Measurements from ENCODE around the gene IPPK.
"Not testable (repeated sequence)": the region's sequence is repeated elsewhere in the genome, so short reads cannot be mapped to it uniquely, and the experiment has no call there.

IPPK gene

GRCh38 chr9:92592946-92593861 is 76.7 kb downstream of the IPPK start:
- Mint-ChIP-seq H3K9me3 (no peaks in the 10 kb centered on the region), H3K4me1 (no peaks in the 10 kb centered on the region), H3K4me3 (no peak overlapping the region), H3K27ac (peak overlapping the region in 1 of 2 donors; percentile 42), H3K27me3 (no peaks in the 10 kb centered on the region)
- ATAC-seq (peak; percentile 28), DNase-seq (no peak)

GRCh38 chr9:92592537-92592936 is 77.4 kb downstream of the IPPK start:
- DNase-seq, result no peak
- peak; percentile 80 for ATAC-seq
- H3K4me1 Mint-ChIP-seq, result no peaks in the 10 kb centered on the region
- H3K4me3 Mint-ChIP-seq, result no peak overlapping the region
- no peak overlapping the region for H3K27ac Mint-ChIP-seq
- H3K27me3 Mint-ChIP-seq, result no peaks in the 10 kb centered on the region
- no peaks in the 10 kb centered on the region for H3K9me3 Mint-ChIP-seq

GRCh38 chr9:92590377-92590776 is 79.6 kb downstream of the IPPK start:
- H3K4me1 Mint-ChIP-seq, result no peaks in the 10 kb centered on the region
- H3K27me3 Mint-ChIP-seq, result no peaks in the 10 kb centered on the region
- H3K4me3 Mint-ChIP-seq, result no peak overlapping the region
- no peak overlapping the region for H3K27ac Mint-ChIP-seq
- ATAC-seq (no peak), DNase-seq (no peak)
- peaks cover 0 to 14% of the 10 kb centered on the region in 2 donors for H3K9me3 Mint-ChIP-seq

DNA sequence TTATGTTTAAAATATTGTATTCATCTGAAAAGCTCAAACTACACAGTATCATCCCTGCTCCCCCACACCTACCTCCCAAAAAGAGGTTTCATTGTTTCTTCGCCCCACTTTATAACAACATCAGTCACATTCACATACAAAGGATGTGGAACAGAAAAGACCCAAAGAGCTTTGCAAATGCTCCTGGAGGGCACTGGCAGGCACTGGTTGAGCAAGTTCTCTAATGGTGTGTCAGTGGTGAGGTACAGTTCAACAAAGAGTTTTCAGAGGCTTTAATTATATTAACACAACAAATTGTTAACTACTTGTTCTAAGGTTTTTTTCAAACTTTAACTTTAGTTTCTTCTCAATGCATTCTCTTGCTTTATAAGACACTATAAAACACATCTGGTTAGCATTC is 80.0 kb downstream of the IPPK start:
- ATAC-seq (no peak), DNase-seq (no peak)
- no peak overlapping the region for H3K4me3 Mint-ChIP-seq
- no peaks in the 10 kb centered on the region for H3K4me1 Mint-ChIP-seq
- H3K9me3 Mint-ChIP-seq, result peaks cover 0 to 14% of the 10 kb centered on the region in 2 donors
- no peak overlapping the region for H3K27ac Mint-ChIP-seq
- no peaks in the 10 kb centered on the region for H3K27me3 Mint-ChIP-seq

GRCh38 chr9:92576175-92576574 is 93.8 kb downstream of the IPPK start:
- Mint-ChIP-seq H3K4me1 (no peaks in the 10 kb centered on the region), H3K4me3 (no peak overlapping the region), H3K27me3 (no peaks in the 10 kb centered on the region), H3K27ac (no peak overlapping the region), H3K9me3 (no peaks in the 10 kb centered on the region)
- ATAC-seq (no peak), DNase-seq (no peak)

- H3K4me1 Mint-ChIP-seq, H3K27me3 Mint-ChIP-seq, H3K9me3 Mint-ChIP-seq, H3K4me3 Mint-ChIP-seq, ATAC-seq, DNase-seq, H3K27ac Mint-ChIP-seq: not testable (repeated sequence)
Measured at GRCh38 chr9:92573612-92574011, 96.3 kb downstream of the IPPK start.

DNA sequence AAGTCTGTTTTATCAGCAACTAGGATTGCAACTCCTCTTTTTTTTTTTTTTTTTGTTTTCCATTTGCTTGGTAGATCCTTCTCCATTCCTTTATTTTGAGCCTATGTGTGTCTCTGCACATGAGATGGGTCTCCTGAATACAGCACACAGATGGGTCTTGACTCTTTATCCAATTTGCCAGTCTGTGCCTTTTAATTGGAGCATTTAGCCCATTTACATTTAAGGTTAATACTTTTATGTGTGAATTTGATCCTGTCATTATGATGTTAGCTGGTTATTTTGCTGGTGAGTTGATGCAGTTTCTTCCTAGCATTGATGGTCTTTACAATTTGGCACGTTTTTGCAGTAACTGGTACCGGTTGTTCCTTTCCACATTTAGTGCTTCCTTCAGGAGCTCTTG is 98.1 kb downstream of the IPPK start:
- H3K4me3 Mint-ChIP-seq, H3K9me3 Mint-ChIP-seq, DNase-seq, H3K27me3 Mint-ChIP-seq, H3K27ac Mint-ChIP-seq, ATAC-seq, H3K4me1 Mint-ChIP-seq: not testable (repeated sequence)

DNA sequence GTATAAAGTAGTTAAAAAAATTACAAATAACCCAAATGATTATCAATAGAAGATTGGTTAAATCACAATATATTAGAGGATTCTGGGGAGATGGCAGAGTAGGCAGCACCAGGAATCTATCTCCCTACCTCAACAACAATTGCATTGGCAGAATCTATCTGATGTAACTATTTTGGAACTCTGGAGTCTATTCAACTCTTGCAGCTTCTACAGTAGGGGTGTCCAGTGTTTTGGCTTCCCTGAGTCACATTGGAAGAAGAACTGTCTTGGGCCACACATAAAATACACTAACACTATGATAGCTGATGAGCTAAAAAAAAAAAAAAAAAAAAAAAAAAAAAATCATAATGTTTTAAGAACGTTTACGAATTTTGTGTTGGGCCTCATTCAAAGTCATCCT is 104.9 kb downstream of the IPPK start:
- no peak for DNase-seq

DNA sequence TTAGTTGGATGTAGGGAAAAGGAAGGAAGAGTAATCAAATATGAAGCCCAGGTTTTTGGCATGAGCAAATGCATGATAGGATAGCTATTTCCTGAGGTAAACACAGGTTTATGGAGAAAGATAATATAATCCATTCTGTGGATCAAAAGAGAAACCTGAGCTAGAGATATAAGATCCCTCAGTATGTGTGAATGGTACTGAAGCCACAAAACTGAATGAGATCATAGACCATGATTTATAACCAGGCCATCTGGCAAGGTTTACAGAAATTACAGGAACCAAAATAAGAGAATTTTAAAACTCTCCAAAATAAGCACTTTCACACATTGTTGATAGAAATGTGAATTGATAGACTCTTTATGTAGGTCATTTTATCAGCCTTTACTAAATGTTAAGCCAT is 105.4 kb downstream of the IPPK start:
- Mint-ChIP-seq H3K9me3 (no peaks in the 10 kb centered on the region), H3K27me3 (no peaks in the 10 kb centered on the region), H3K4me3 (no peak overlapping the region), H3K4me1 (peaks cover 8% of the 10 kb centered on the region), H3K27ac (no peak overlapping the region)
- ATAC-seq (no peak), DNase-seq (no peak)

More for the DNA sequence above, 104.9 kb downstream of the IPPK start:
- Mint-ChIP-seq H3K4me3 (no peak overlapping the region), H3K27ac (no peak overlapping the region), H3K9me3 (no peaks in the 10 kb centered on the region), H3K4me1 (peaks cover 8% of the 10 kb centered on the region), H3K27me3 (no peaks in the 10 kb centered on the region)
- no peak for ATAC-seq
